HG03196 (cell line): ENCODE results near the gene SRP72.
"Not testable (repeated sequence)": the region's sequence is repeated elsewhere in the genome, so short reads cannot be mapped to it uniquely, and the experiment has no call there.

Experiments used
- ATAC-seq: cut with Tn5 transposase; IDR thresholded peaks from one replicate; pipeline ENCODE4 v1.9.1; 2021; ENCODE audit not compliant: unreplicated experiment

Gene SRP72

GRCh38 chr4:56465599-56466295, 1.7 kb upstream of the SRP72 start:
- ATAC-seq, result no peak

- not testable (repeated sequence) for ATAC-seq
Observed at GRCh38 chr4:56466296-56466761, 1.1 kb upstream of the SRP72 start.

- ATAC-seq, result no peak
Observed at GRCh38 chr4:56466910-56467283, 520 bp upstream of the SRP72 start.

GRCh38 chr4:56468097-56468422, 643 bp downstream of the SRP72 start:
- ATAC-seq, result peak; percentile 49

GRCh38 chr4:56469489-56470210, 2.2 kb downstream of the SRP72 start:
- ATAC-seq, result no peak

GRCh38 chr4:56475917-56476316, 8.5 kb downstream of the SRP72 start:
- no peak for ATAC-seq

GRCh38 chr4:56477192-56477702, 9.8 kb downstream of the SRP72 start:
- ATAC-seq, result no peak

- no peak for ATAC-seq
Observed at GRCh38 chr4:56480691-56481090, 13.3 kb downstream of the SRP72 start.

GRCh38 chr4:56496241-56496640, 28.8 kb downstream of the SRP72 start:
- ATAC-seq, result no peak

GRCh38 chr4:56505269-56506130, 38.1 kb downstream of the SRP72 start, which contains the start of gene ARL9:
Gene ARL9 (plus strand): TSS chr4:56505791. CDS start chr4:56505863, 72 bp downstream.
- no peak for ATAC-seq

GRCh38 chr4:56511098-56511497, 43.7 kb downstream of the SRP72 start:
- no peak for ATAC-seq

- no peak for ATAC-seq
Observed at GRCh38 chr4:56512166-56512565, 44.7 kb downstream of the SRP72 start.

- ATAC-seq, result no peak
Observed at GRCh38 chr4:56513517-56513916, 46.1 kb downstream of the SRP72 start.

GRCh38 chr4:56530269-56531148, 63.1 kb downstream of the SRP72 start:
- ATAC-seq, result peak; percentile 64

- ATAC-seq, result no peak
Observed at GRCh38 chr4:56531149-56531770, 63.8 kb downstream of the SRP72 start.

GRCh38 chr4:56531823-56532222, 64.4 kb downstream of the SRP72 start:
- ATAC-seq, result no peak

- ATAC-seq, result no peak
Observed at GRCh38 chr4:56532239-56532638, 64.8 kb downstream of the SRP72 start.

GRCh38 chr4:56535915-56536314, 68.5 kb downstream of the SRP72 start:
- no peak for ATAC-seq

GRCh38 chr4:56537147-56537546, 69.7 kb downstream of the SRP72 start:
- ATAC-seq, result no peak

GRCh38 chr4:56540826-56541225, 73.4 kb downstream of the SRP72 start:
- no peak for ATAC-seq
